ENCODE data around the gene COL27A1. TPM values are rescaled to one million over a fixed set of nuclear protein-coding genes. Genes with fewer than 3 reads are reported as not detected.

The COL27A1 gene
- total RNA-seq, 4 donors from 2014 or later, result 2.1 to 9.0 (median 3.8) TPM

- TF ChIP-seq POLR2AphosphoS5 (IDR thresholded peaks at IDR 0.05), result no peak
- Histone ChIP-seq H3K36me3 (no peaks in the 10 kb centered on the region), H3K9me3 (no peaks in the 10 kb centered on the region), H3K27me3 (peaks cover 5% of the 10 kb centered on the region), H3K27ac (no peak overlapping the region), H3K4me1 (peaks cover 0 to 10% (median 7%) of the 10 kb centered on the region in 4 donors), H3K4me3 (no peak overlapping the region)
- intact Hi-C loops (cut with DNase I; ENCODE audit: low total_unique reads) (no loop called here), in situ Hi-C loops (cut with MboI; ENCODE audit: low pct_ligation_motif_present in 1 of 4, low pct_unique_long_range_greater_than_20kb in 1 of 4, low sequenced_read_pairs in 3 of 4) (no loop called here)
- WGBS, 2 donors (ENCODE audit: low coverage in 1 of 2), result 75 to 86% methylated on average over 1 of the region's 1 CpG
- DNase-seq, result no peak
Observed at GRCh38 chr9:114166103-114166470, 10.8 kb downstream of the COL27A1 start.

GRCh38 chr9:114166614-114167572 is 11.6 kb downstream of the COL27A1 start:
- in situ Hi-C loops (cut with MboI; ENCODE audit: low pct_ligation_motif_present in 1 of 4, low pct_unique_long_range_greater_than_20kb in 1 of 4, low sequenced_read_pairs in 3 of 4) (no loop called here), intact Hi-C loops (cut with DNase I; ENCODE audit: low total_unique reads) (no loop called here)
- Histone ChIP-seq H3K4me1 (peaks cover 0 to 10% (median 7%) of the 10 kb centered on the region in 4 donors), H3K4me3 (no peak overlapping the region), H3K27ac (no peak overlapping the region), H3K9me3 (no peaks in the 10 kb centered on the region), H3K27me3 (peaks cover 5% of the 10 kb centered on the region), H3K36me3 (no peaks in the 10 kb centered on the region)
- TF ChIP-seq EP300 (IDR thresholded peaks at IDR 0.05; ENCODE audit: low read depth) (no peak), POLR2A (IDR thresholded peaks at IDR 0.05) (no peak), CTCF (IDR thresholded peaks at IDR 0.05) (no peak), POLR2AphosphoS5 (IDR thresholded peaks at IDR 0.05) (no peak)
- no peak for DNase-seq
- 71 to 83% methylated on average over 1 to 8 of the region's 8 CpGs for WGBS, 2 donors (ENCODE audit: low coverage in 1 of 2)

- in situ Hi-C loops (cut with MboI; ENCODE audit: low pct_ligation_motif_present in 1 of 4, low pct_unique_long_range_greater_than_20kb in 1 of 4, low sequenced_read_pairs in 3 of 4) (no loop called here), intact Hi-C loops (cut with DNase I; ENCODE audit: low total_unique reads) (no loop called here)
- DNase-seq, result no peak
Observed at GRCh38 chr9:114167591-114168091, 12.3 kb downstream of the COL27A1 start.

GRCh38 chr9:114168281-114169028 is 13.1 kb downstream of the COL27A1 start:
- H3K4me3 ChIP-seq, result no peak overlapping the region
- no peak for DNase-seq
- no peak for TF ChIP-seq EP300 (IDR thresholded peaks at IDR 0.05; ENCODE audit: low read depth)
- no peak for TF ChIP-seq POLR2AphosphoS5 (IDR thresholded peaks at IDR 0.05)
- no peak for TF ChIP-seq POLR2A (IDR thresholded peaks at IDR 0.05)
- TF ChIP-seq CTCF (IDR thresholded peaks at IDR 0.05), result no peak
- peaks cover 3% of the 10 kb centered on the region for H3K27me3 ChIP-seq
- H3K9me3 ChIP-seq, result no peaks in the 10 kb centered on the region
- WGBS, 2 donors (ENCODE audit: low coverage in 1 of 2), result 82 to 90% methylated on average over 12 to 22 of the region's 22 CpGs
- H3K36me3 ChIP-seq, result no peaks in the 10 kb centered on the region
- no peak overlapping the region for H3K27ac ChIP-seq
- in situ Hi-C loops (cut with MboI; ENCODE audit: low pct_ligation_motif_present in 1 of 4, low pct_unique_long_range_greater_than_20kb in 1 of 4, low sequenced_read_pairs in 3 of 4) (no loop called here), intact Hi-C loops (cut with DNase I; ENCODE audit: low total_unique reads) (no loop called here)
- H3K4me1 ChIP-seq, result peaks cover 0 to 11% (median 6%) of the 10 kb centered on the region in 4 donors

More at GRCh38 chr9:114167591-114168091, 12.3 kb downstream of the COL27A1 start:
- H3K27me3 ChIP-seq, result peaks cover 5% of the 10 kb centered on the region
- TF ChIP-seq POLR2A (IDR thresholded peaks at IDR 0.05) (no peak), EP300 (IDR thresholded peaks at IDR 0.05; ENCODE audit: low read depth) (no peak)
- H3K4me3 ChIP-seq, result no peak overlapping the region
- WGBS, 2 donors (ENCODE audit: low coverage in 1 of 2), result 83% methylated on average over 34 of the region's 34 CpGs; no CpG with 5 or more reads in 1 of the 2 donors
- H3K4me1 ChIP-seq, result peaks cover 0 to 10% (median 7%) of the 10 kb centered on the region in 4 donors
- H3K36me3 ChIP-seq, result no peaks in the 10 kb centered on the region
- no peaks in the 10 kb centered on the region for H3K9me3 ChIP-seq
- no peak overlapping the region for H3K27ac ChIP-seq

Measured in transverse colon (tissue), 4 donors.